Limb (tissue), 2 donors: ENCODE results near the gene IRX2.

ENCODE experiments used
- DNase-seq, 2 donors: peaks; one replicate each; pipeline ENCODE4 v3.0.0-alpha.2; 2016; ENCODE audit errors: extremely low spot score in 2 of 2

IRX2 gene

GRCh38 chr5:2741956-2742355 lies 9.5 kb downstream of the IRX2 start:
- no peak for DNase-seq

GRCh38 chr5:2740876-2741555 lies 10.5 kb downstream of the IRX2 start:
- peak in 1 of 2 donors; percentile 43 for DNase-seq

- peak in 1 of 2 donors; percentile 56 for DNase-seq
Observed at GRCh38 chr5:2740051-2740875, 11.2 kb downstream of the IRX2 start.

- DNase-seq: peak in 1 of 2 donors; percentile 75
Observed at GRCh38 chr5:2739360-2740050, 12.0 kb downstream of the IRX2 start.

GRCh38 chr5:2738700-2739359 lies 12.6 kb downstream of the IRX2 start:
- DNase-seq: no peak

- no peak for DNase-seq
Observed at GRCh38 chr5:2738156-2738699, 13.2 kb downstream of the IRX2 start.

- DNase-seq: no peak
Observed at GRCh38 chr5:2737273-2738155, 14.0 kb downstream of the IRX2 start.

GRCh38 chr5:2736872-2737271 lies 14.6 kb downstream of the IRX2 start:
- no peak for DNase-seq

GRCh38 chr5:2735996-2736395 lies 15.5 kb downstream of the IRX2 start:
- no peak for DNase-seq

GRCh38 chr5:2732850-2733249 lies 18.6 kb downstream of the IRX2 start:
- DNase-seq: no peak

- DNase-seq: no peak
Observed at GRCh38 chr5:2732004-2732403, 19.5 kb downstream of the IRX2 start.

- DNase-seq: no peak
Observed at GRCh38 chr5:2729189-2729588, 22.3 kb downstream of the IRX2 start.

GRCh38 chr5:2727550-2727949 lies 23.9 kb downstream of the IRX2 start:
- DNase-seq: no peak

GRCh38 chr5:2725980-2726765 lies 25.3 kb downstream of the IRX2 start:
- DNase-seq: no peak

- DNase-seq: no peak
Observed at GRCh38 chr5:2724831-2725230, 26.6 kb downstream of the IRX2 start.

- DNase-seq: no peak
Observed at GRCh38 chr5:2724031-2724581, 27.4 kb downstream of the IRX2 start.

- DNase-seq: no peak
Observed at GRCh38 chr5:2722901-2723300, 28.6 kb downstream of the IRX2 start.

- no peak for DNase-seq
Observed at GRCh38 chr5:2721385-2722138, 29.9 kb downstream of the IRX2 start.

- no peak for DNase-seq
Observed at GRCh38 chr5:2719332-2719731, 32.1 kb downstream of the IRX2 start.
